NOMO-1 treated with DMSO at 0.1 percent for 48 hours (cell line): ENCODE data around the gene TRIM49D1.
"Not testable (repeated sequence)": the region's sequence is repeated elsewhere in the genome, so short reads cannot be mapped to it uniquely, and the experiment has no call there.

Experiments
- DNase-seq: peaks from one replicate; lab custom pipeline; 2025; ENCODE audit not compliant: unreplicated experiment; lab: John Stamatoyannopoulos, UW

The TRIM49D1 gene

GRCh38 chr11:89922195-89922660 lies at the start of gene TRIM49D1:
TRIM49D1 (minus strand) TSS chr11:89922245; CDS start chr11:89917710, 4,535 bp downstream.
- no peak for DNase-seq

DNA sequence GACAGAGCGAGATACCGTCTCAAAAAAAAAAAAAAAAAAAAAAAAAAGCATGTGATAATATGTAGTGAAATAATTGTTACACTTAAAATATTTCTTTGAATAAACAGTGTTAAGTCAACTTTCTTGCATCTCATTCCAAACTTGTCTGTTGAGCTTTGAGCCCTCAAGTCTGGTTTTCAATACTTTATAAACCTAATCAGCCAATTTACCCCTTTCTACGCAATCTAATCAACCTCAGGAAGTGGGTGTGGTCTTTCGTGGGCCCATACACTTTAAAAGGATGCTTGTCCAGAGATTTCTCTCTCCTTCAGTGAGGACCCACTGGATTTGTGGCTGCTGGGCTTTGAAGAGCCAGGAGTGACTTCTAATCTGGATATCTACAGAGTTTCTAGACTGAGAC lies 43.7 kb upstream of the TRIM49D1 start, which contains the start of gene TRIM64:
TSS of gene TRIM64 (plus strand) at position 301 of the 400 bp plus-strand sequence. CDS start 2,467 bp downstream, outside the sequence.
- DNase-seq, result not testable (repeated sequence)

- DNase-seq, result not testable (repeated sequence)
Observed at GRCh38 chr11:89960833-89961232, 38.8 kb upstream of the TRIM49D1 start.

DNA sequence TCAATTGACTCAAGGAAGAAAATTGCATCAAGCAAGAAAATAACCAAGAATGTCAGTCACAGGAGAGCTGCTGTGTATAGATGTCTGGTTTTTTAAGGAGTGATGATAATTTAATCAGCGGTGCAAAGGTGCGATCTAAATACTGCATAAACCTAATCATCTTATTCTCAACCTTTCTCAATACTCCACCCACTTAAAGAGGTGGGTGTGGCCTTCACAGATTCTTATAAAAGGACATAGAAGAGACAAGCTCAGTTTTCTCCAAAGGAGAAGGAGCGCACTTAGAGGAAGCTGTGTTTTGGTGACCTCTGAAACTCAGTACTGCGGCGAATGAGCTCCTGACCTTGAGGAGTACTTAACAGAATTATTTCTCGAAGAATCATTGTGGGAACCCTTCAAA lies 1.7 kb upstream of the TRIM49D1 start, which contains the start of gene TRIM49D2:
TSS of gene TRIM49D2 (plus strand) at position 301 of the 400 bp plus-strand sequence. CDS start 2,698 bp downstream, outside the sequence.
- DNase-seq, result not testable (repeated sequence)

GRCh38 chr11:89900809-89901208 lies 21.2 kb downstream of the TRIM49D1 start:
- DNase-seq, result not testable (repeated sequence)

GRCh38 chr11:89893245-89893644 lies 28.8 kb downstream of the TRIM49D1 start:
- not testable (repeated sequence) for DNase-seq

GRCh38 chr11:89877511-89877910 lies 44.5 kb downstream of the TRIM49D1 start:
- DNase-seq, result not testable (repeated sequence)

GRCh38 chr11:89872588-89872987 lies 49.5 kb downstream of the TRIM49D1 start:
- DNase-seq, result not testable (repeated sequence)

DNA sequence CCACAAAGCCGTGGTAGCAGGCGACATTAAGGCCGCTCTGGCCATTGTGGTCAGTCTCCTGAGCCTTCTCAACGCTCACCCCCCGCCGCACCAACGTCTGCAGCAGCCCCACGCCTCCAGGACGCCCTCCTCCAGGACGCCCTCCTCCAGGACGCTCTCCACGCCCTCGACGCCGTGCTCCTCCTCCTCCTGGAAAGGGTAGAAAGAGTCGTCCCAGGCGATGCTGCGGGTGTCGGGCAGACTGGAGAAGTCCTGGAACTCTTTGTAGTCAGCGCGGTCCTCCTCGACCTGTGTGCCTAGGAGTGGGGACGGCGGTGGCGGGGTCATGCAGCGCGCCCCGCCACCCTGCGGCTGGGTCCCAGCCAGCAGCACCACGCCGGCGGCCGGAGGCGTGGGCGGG lies 56.8 kb downstream of the TRIM49D1 start:
- DNase-seq, result not testable (repeated sequence)

GRCh38 chr11:89863906-89864704 lies 57.9 kb downstream of the TRIM49D1 start:
- not testable (repeated sequence) for DNase-seq
